22Rv1 (cell line): ENCODE data around the gene TSPAN9.

Experiments
- ZFX ChIP-seq: fragments of 450-650 bp; IDR thresholded peaks from 2 replicates; pipeline ENCODE4 v1.6.1; 2017; ENCODE audit warnings: antibody characterized with exemption, borderline replicate concordance
- TF ChIP-seq, protein P1 (sequence below): fragments of 450-650 bp; IDR thresholded peaks from 2 replicates; pipeline ENCODE4 v1.5.1; 2017; ENCODE audit warnings: mild to moderate bottlenecking

DNA sequence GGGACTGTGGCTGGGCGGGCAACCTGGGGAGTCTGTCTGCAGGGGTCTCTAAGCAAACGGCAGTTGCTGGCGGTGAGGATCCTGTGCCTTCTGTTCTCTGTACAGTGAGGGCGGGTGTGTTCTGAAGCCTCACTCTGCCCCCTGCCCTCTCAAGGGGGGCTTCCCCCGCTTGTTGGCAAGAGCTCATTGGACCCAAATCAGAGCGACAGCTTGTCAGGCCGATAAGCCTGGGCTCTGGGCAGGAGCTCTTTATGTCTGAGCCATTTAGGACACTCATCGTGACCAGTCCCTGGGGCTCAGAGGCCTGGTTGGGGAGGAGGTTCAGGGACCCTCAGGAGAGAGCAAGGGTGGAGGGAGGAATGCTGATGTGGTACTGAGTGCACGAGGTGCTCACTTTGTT lies 136.0 kb downstream of the TSPAN9 start:
- TF ChIP-seq, protein P1, sequence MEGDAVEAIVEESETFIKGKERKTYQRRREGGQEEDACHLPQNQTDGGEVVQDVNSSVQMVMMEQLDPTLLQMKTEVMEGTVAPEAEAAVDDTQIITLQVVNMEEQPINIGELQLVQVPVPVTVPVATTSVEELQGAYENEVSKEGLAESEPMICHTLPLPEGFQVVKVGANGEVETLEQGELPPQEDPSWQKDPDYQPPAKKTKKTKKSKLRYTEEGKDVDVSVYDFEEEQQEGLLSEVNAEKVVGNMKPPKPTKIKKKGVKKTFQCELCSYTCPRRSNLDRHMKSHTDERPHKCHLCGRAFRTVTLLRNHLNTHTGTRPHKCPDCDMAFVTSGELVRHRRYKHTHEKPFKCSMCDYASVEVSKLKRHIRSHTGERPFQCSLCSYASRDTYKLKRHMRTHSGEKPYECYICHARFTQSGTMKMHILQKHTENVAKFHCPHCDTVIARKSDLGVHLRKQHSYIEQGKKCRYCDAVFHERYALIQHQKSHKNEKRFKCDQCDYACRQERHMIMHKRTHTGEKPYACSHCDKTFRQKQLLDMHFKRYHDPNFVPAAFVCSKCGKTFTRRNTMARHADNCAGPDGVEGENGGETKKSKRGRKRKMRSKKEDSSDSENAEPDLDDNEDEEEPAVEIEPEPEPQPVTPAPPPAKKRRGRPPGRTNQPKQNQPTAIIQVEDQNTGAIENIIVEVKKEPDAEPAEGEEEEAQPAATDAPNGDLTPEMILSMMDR = no peak
- TF ChIP-seq ZFX = no peak
